ENCODE measurements around the gene PNRC2.

The PNRC2 gene

GRCh38 chr1:23999156-23999671, 39.6 kb downstream of the PNRC2 start:
- Histone ChIP-seq H3K9ac (ENCODE audit: low read depth, low read length, poor library complexity, severe bottlenecking) (no peak overlapping the region), H3K79me2 (ENCODE audit: insufficient read depth, low read length) (no peaks in the 10 kb centered on the region), H3K4me2 (ENCODE audit: low read depth, low read length, poor library complexity, severe bottlenecking) (no peak overlapping the region), H2AFZ (ENCODE audit: low read length) (no peak overlapping the region), H3K36me3 (ENCODE audit: insufficient read depth, low read length) (no peaks in the 10 kb centered on the region), H3K9me3 (ENCODE audit: insufficient read depth, low read depth, low read length) (no peaks in the 10 kb centered on the region), H3K9me2 (replicated peaks; ENCODE audit: low read depth, low read length) (no peaks in the 10 kb centered on the region), H3F3A (ENCODE audit: low read depth) (no peaks in the 10 kb centered on the region), H3K27me3 (ENCODE audit: insufficient read depth, low read length, poor library complexity, severe bottlenecking) (no peaks in the 10 kb centered on the region), H3K4me1 (ENCODE audit: insufficient read depth, low read length, poor library complexity, severe bottlenecking) (peaks cover 13% of the 10 kb centered on the region), H4K20me1 (ENCODE audit: insufficient read depth, low read length, poor library complexity, severe bottlenecking) (no peaks in the 10 kb centered on the region), H3K4me3 (ENCODE audit: low read length, poor library complexity, severe bottlenecking) (no peak overlapping the region)
- TF ChIP-seq EZH2phosphoT487 (IDR thresholded peaks at IDR 0.05; ENCODE audit: borderline replicate concordance) (no peak), CTCF (conservative IDR thresholded peaks at IDR 0.05; ENCODE audit: low read length) (no peak)

GRCh38 chr1:24002695-24003094, 43.1 kb downstream of the PNRC2 start:
- Histone ChIP-seq H3K36me3 (ENCODE audit: insufficient read depth, low read length) (no peaks in the 10 kb centered on the region), H3K4me2 (ENCODE audit: low read depth, low read length, poor library complexity, severe bottlenecking) (no peak overlapping the region), H3K79me2 (ENCODE audit: insufficient read depth, low read length) (no peaks in the 10 kb centered on the region), H3K9ac (ENCODE audit: low read depth, low read length, poor library complexity, severe bottlenecking) (no peak overlapping the region), H3F3A (ENCODE audit: low read depth) (no peaks in the 10 kb centered on the region), H4K20me1 (ENCODE audit: insufficient read depth, low read length, poor library complexity, severe bottlenecking) (no peaks in the 10 kb centered on the region), H3K9me2 (replicated peaks; ENCODE audit: low read depth, low read length) (no peaks in the 10 kb centered on the region), H3K27me3 (ENCODE audit: insufficient read depth, low read length, poor library complexity, severe bottlenecking) (no peaks in the 10 kb centered on the region), H3K9me3 (ENCODE audit: insufficient read depth, low read depth, low read length) (no peaks in the 10 kb centered on the region), H3K4me1 (ENCODE audit: insufficient read depth, low read length, poor library complexity, severe bottlenecking) (peaks cover 14% of the 10 kb centered on the region), H2AFZ (ENCODE audit: low read length) (no peak overlapping the region), H3K4me3 (ENCODE audit: low read length, poor library complexity, severe bottlenecking) (no peak overlapping the region)
- no peak for TF ChIP-seq EZH2phosphoT487 (IDR thresholded peaks at IDR 0.05; ENCODE audit: borderline replicate concordance)

- H3K4me3 ChIP-seq (ENCODE audit: low read length, poor library complexity, severe bottlenecking) = no peak overlapping the region
- H4K20me1 ChIP-seq (ENCODE audit: insufficient read depth, low read length, poor library complexity, severe bottlenecking) = no peaks in the 10 kb centered on the region
- H3K9ac ChIP-seq (ENCODE audit: low read depth, low read length, poor library complexity, severe bottlenecking) = no peak overlapping the region
- no peaks in the 10 kb centered on the region for H3K79me2 ChIP-seq (ENCODE audit: insufficient read depth, low read length)
- no peaks in the 10 kb centered on the region for H3K9me2 ChIP-seq (replicated peaks; ENCODE audit: low read depth, low read length)
- H3K36me3 ChIP-seq (ENCODE audit: insufficient read depth, low read length) = no peaks in the 10 kb centered on the region
- peak overlapping the region; percentile 3 for H3K4me2 ChIP-seq (ENCODE audit: low read depth, low read length, poor library complexity, severe bottlenecking)
- H3K9me3 ChIP-seq (ENCODE audit: insufficient read depth, low read depth, low read length) = no peaks in the 10 kb centered on the region
- H3K27me3 ChIP-seq (ENCODE audit: insufficient read depth, low read length, poor library complexity, severe bottlenecking) = no peaks in the 10 kb centered on the region
- no peaks in the 10 kb centered on the region for H3F3A ChIP-seq (ENCODE audit: low read depth)
- H2AFZ ChIP-seq (ENCODE audit: low read length) = no peak overlapping the region
- H3K4me1 ChIP-seq (ENCODE audit: insufficient read depth, low read length, poor library complexity, severe bottlenecking) = peaks cover 14% of the 10 kb centered on the region
- TF ChIP-seq CTCF (conservative IDR thresholded peaks at IDR 0.05; ENCODE audit: low read length) (no peak), EZH2phosphoT487 (IDR thresholded peaks at IDR 0.05; ENCODE audit: borderline replicate concordance) (no peak)
Measured at GRCh38 chr1:24003331-24003972, 43.8 kb downstream of the PNRC2 start.

- Histone ChIP-seq H3K36me3 (ENCODE audit: insufficient read depth, low read length) (no peaks in the 10 kb centered on the region), H3K4me2 (ENCODE audit: low read depth, low read length, poor library complexity, severe bottlenecking) (no peak overlapping the region), H3K9me3 (ENCODE audit: insufficient read depth, low read depth, low read length) (no peaks in the 10 kb centered on the region), H3K79me2 (ENCODE audit: insufficient read depth, low read length) (no peaks in the 10 kb centered on the region), H2AFZ (ENCODE audit: low read length) (no peak overlapping the region), H3K4me1 (ENCODE audit: insufficient read depth, low read length, poor library complexity, severe bottlenecking) (peaks cover 14% of the 10 kb centered on the region), H3K27me3 (ENCODE audit: insufficient read depth, low read length, poor library complexity, severe bottlenecking) (no peaks in the 10 kb centered on the region), H3F3A (ENCODE audit: low read depth) (no peaks in the 10 kb centered on the region), H4K20me1 (ENCODE audit: insufficient read depth, low read length, poor library complexity, severe bottlenecking) (no peaks in the 10 kb centered on the region), H3K9me2 (replicated peaks; ENCODE audit: low read depth, low read length) (no peaks in the 10 kb centered on the region), H3K4me3 (ENCODE audit: low read length, poor library complexity, severe bottlenecking) (no peak overlapping the region), H3K9ac (ENCODE audit: low read depth, low read length, poor library complexity, severe bottlenecking) (no peak overlapping the region)
- TF ChIP-seq EZH2phosphoT487 (IDR thresholded peaks at IDR 0.05; ENCODE audit: borderline replicate concordance) (no peak), CTCF (conservative IDR thresholded peaks at IDR 0.05; ENCODE audit: low read length) (no peak)
Measured at GRCh38 chr1:24004132-24004531, 44.5 kb downstream of the PNRC2 start.

Data from Loucy (cell line).